Spinal cord (tissue), 10 donors: ENCODE data around the gene IKZF2. TPM values are rescaled to one million over a fixed set of nuclear protein-coding genes. Genes with fewer than 3 reads are reported as not detected.
A peak's percentile ranks its signal among the peaks of the same experiment; 100 is the strongest.

ENCODE experiments used
- DNase-seq, 6 donors: peaks; one replicate each; pipeline versions ENCODE4 v3.0.0 to v3.0.0-alpha.2; 2013 to 2015; ENCODE audit warnings: low spot score in 6 of 6, low read depth in 4 of 6
- H3K27ac ChIP-seq: one replicate; pipeline ENCODE4 v1.5.1; 2013; ENCODE audit warnings: low read depth, low read length, control low read depth
- H3K27me3 ChIP-seq: one replicate; pipeline ENCODE4 v1.6.1; 2013; ENCODE audit warnings: low read length; ENCODE audit not compliant: control insufficient read depth, insufficient read depth
- H3K36me3 ChIP-seq: one replicate; pipeline ENCODE4 v1.6.1; 2013; ENCODE audit warnings: low read length; ENCODE audit not compliant: control insufficient read depth, insufficient read depth
- H3K4me1 ChIP-seq: one replicate; pipeline ENCODE4 v1.6.1; 2013; ENCODE audit warnings: low read length; ENCODE audit not compliant: control insufficient read depth, insufficient read depth
- H3K4me3 ChIP-seq: one replicate; pipeline ENCODE4 v1.5.1; 2013; ENCODE audit warnings: low read depth, low read length, control low read depth
- H3K9me3 ChIP-seq: one replicate; pipeline ENCODE4 v1.6.1; 2013; ENCODE audit warnings: low read length; ENCODE audit not compliant: control insufficient read depth, insufficient read depth
- WGBS: methylation state at CpG from one replicate; pipeline ENCODE4 v1.1.5; 2013; ENCODE audit warnings: missing lambda C conversion rate; ENCODE audit not compliant: insufficient coverage; 5-methylcytosine and 5-hydroxymethylcytosine counted together
- polyA plus RNA-seq, 2 donors: library from polyadenylated mRNA; unstranded; fragments of 120-200 nt; gene quantifications; one replicate each; pipeline ENCODE4 v1.2.1, GENCODE V29; 2013; ENCODE audit not compliant: insufficient read length in 2 of 2
- total RNA-seq, 2 donors: library from RNA; depleted of rRNA in 1 of 2; stranded (reverse); fragments of 120-200 nt in 1 of 2; fragments of >200 nt in 1 of 2; gene quantifications; one replicate each; pipeline versions ENCODE4 v1.2.3 to v1.2.4, GENCODE V29; 2013 to 2014
- donor health status: healthy.

IKZF2 gene
- total and polyA plus RNA-seq, 4 donors = 5.1 to 18.5 (median 12.2) TPM

DNA sequence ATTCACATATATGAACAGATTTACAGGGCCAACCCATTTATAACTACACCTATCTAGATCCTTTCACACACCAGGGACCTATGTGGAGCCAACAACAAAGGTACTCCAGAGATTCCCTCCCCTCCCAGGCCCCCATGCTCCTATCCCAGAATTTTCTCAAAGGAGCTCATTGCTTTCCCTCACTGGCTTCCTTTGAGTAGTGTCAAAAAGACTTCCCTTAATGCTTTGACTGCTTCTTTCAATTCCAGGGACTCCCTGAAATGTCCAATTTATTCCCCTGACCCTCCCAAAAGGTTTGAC, 46.6 kb downstream of the IKZF2 start:
- Histone ChIP-seq H3K27me3 (no peaks in the 10 kb centered on the region), H3K27ac (no peak overlapping the region), H3K36me3 (no peaks in the 10 kb centered on the region), H3K9me3 (no peaks in the 10 kb centered on the region), H3K4me3 (no peak overlapping the region), H3K4me1 (no peaks in the 10 kb centered on the region)
- no peak for DNase-seq

DNA sequence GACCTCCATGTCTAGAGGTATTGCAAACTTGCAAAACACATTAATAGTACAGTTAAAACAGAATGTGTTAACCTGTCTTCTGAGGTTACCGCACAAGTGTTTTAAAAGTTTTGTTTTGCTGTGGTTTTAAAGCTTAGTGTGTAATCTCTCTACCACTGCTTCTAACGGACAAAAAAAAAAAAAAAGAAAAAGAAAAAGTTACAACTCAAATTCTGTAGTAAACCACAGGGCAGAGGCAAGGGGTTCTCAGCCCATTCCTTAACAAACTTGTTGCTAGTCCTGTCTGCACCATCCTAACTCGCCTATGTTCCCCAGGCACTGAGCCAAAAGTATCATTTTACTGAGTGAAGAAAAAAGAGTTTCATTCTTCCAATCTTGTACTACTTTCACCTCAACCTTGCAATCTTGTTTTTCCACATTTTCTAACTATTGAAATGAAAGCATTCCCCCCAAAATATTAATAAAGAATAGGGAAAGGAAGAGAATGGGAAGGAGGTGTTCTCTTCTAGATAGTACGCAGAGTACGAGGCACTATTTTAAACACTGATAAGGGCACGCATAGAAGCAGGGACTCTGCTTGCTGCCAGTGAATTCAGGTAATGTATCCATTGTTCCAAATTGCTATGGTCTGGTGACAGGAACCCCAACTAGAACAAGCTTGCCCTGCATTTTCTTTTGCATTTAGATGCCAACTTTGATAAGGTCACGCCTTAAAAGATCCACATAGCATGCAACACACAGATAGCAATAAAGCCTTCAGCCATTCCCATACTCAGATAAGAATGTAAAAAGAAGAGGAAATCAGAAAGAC, 47.1 kb downstream of the IKZF2 start:
- Histone ChIP-seq H3K4me3 (no peak overlapping the region), H3K36me3 (no peaks in the 10 kb centered on the region), H3K4me1 (no peaks in the 10 kb centered on the region), H3K27ac (no peak overlapping the region), H3K27me3 (no peaks in the 10 kb centered on the region), H3K9me3 (no peaks in the 10 kb centered on the region)
- DNase-seq = peak in 1 of 6 donors; percentile 21
- 97% methylated on average over 3 of the region's 7 CpGs for WGBS

GRCh38 chr2:213101692-213102460, 49.5 kb downstream of the IKZF2 start:
- H3K27ac ChIP-seq = no peak overlapping the region
- no peak for DNase-seq
- no peaks in the 10 kb centered on the region for H3K4me1 ChIP-seq
- no peak overlapping the region for H3K4me3 ChIP-seq
- H3K27me3 ChIP-seq = no peaks in the 10 kb centered on the region
- no peaks in the 10 kb centered on the region for H3K36me3 ChIP-seq
- no peaks in the 10 kb centered on the region for H3K9me3 ChIP-seq
- 100% methylated on average over 2 of the region's 5 CpGs for WGBS

GRCh38 chr2:213101109-213101508, 50.3 kb downstream of the IKZF2 start:
- Histone ChIP-seq H3K4me3 (no peak overlapping the region), H3K9me3 (no peaks in the 10 kb centered on the region), H3K27me3 (no peaks in the 10 kb centered on the region), H3K27ac (no peak overlapping the region), H3K36me3 (no peaks in the 10 kb centered on the region), H3K4me1 (no peaks in the 10 kb centered on the region)
- no peak for DNase-seq
- WGBS = no CpG with 5 or more reads among the region's 1 CpG

- Histone ChIP-seq H3K9me3 (no peaks in the 10 kb centered on the region), H3K27ac (no peak overlapping the region), H3K4me3 (no peak overlapping the region), H3K36me3 (no peaks in the 10 kb centered on the region), H3K4me1 (no peaks in the 10 kb centered on the region), H3K27me3 (no peaks in the 10 kb centered on the region)
- DNase-seq = no peak
- 67% methylated on average over 4 of the region's 4 CpGs for WGBS
Measured at GRCh38 chr2:213098612-213099011, 52.8 kb downstream of the IKZF2 start.

DNA sequence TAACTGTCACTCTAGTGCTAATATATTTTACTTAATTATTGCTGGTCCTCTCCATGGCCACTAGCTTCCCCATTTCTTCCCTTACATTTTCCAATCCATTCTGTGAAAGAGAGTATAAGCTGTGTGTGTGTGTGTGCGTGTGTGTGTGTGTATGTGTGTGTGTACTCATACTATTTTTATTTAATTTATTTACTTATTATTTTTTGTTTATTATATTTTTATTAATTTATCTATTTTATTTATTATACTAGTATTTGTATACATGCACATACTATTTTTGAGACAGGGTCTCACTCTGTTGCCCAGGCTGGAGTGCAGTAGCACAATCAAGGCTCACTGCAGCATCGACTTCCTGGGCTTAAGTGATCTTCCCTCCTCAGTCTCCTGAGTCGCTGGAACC, 59.6 kb downstream of the IKZF2 start:
- no peak for DNase-seq
- Histone ChIP-seq H3K36me3 (no peaks in the 10 kb centered on the region), H3K27me3 (no peaks in the 10 kb centered on the region), H3K4me1 (no peaks in the 10 kb centered on the region), H3K27ac (no peak overlapping the region), H3K4me3 (no peak overlapping the region), H3K9me3 (no peaks in the 10 kb centered on the region)
- 100% methylated on average over 1 of the region's 3 CpGs for WGBS

- Histone ChIP-seq H3K36me3 (no peaks in the 10 kb centered on the region), H3K4me1 (no peaks in the 10 kb centered on the region), H3K9me3 (no peaks in the 10 kb centered on the region), H3K27me3 (no peaks in the 10 kb centered on the region), H3K27ac (no peak overlapping the region), H3K4me3 (no peak overlapping the region)
- no peak for DNase-seq
- WGBS = 88% methylated on average over 1 of the region's 3 CpGs
Measured at GRCh38 chr2:213090772-213091171, 60.6 kb downstream of the IKZF2 start.

DNA sequence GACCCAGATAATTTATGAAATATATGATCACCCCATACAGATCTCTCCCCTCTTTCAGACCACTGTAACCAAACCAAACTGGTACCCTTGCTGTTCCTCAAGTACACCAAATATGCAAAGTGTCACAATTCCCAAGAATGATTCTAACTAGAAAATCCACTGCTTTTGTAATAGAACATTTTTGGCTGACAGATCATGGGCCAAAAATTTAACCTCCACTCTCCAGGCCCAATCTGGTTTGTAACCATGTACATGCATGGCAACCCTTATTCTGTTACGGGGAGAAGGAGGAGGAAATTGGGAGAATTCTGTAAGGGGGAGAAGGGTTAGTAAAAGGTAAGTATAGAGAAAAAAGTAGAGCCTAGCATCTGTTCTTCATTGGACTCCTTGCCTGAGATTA, 62.0 kb downstream of the IKZF2 start:
- Histone ChIP-seq H3K36me3 (no peaks in the 10 kb centered on the region), H3K9me3 (no peaks in the 10 kb centered on the region), H3K4me3 (no peak overlapping the region), H3K27me3 (no peaks in the 10 kb centered on the region), H3K4me1 (no peaks in the 10 kb centered on the region), H3K27ac (no peak overlapping the region)
- 100% methylated on average over 1 of the region's 1 CpG for WGBS
- no peak for DNase-seq

- no peaks in the 10 kb centered on the region for H3K4me1 ChIP-seq
- WGBS = 100% methylated on average over 1 of the region's 3 CpGs
- DNase-seq = no peak
- no peaks in the 10 kb centered on the region for H3K36me3 ChIP-seq
- H3K9me3 ChIP-seq = no peaks in the 10 kb centered on the region
- H3K27me3 ChIP-seq = no peaks in the 10 kb centered on the region
- H3K4me3 ChIP-seq = no peak overlapping the region
- H3K27ac ChIP-seq = no peak overlapping the region
Measured at GRCh38 chr2:213087040-213087439, 64.4 kb downstream of the IKZF2 start.

GRCh38 chr2:213086571-213086970, 64.8 kb downstream of the IKZF2 start:
- H3K27ac ChIP-seq = no peak overlapping the region
- WGBS = no CpG with 5 or more reads among the region's 2 CpGs
- DNase-seq = peak in 1 of 6 donors; percentile 19

More at GRCh38 chr2:213086571-213086970, 64.8 kb downstream of the IKZF2 start:
- H3K4me1 ChIP-seq = no peaks in the 10 kb centered on the region
- no peaks in the 10 kb centered on the region for H3K9me3 ChIP-seq
- no peak overlapping the region for H3K4me3 ChIP-seq
- H3K27me3 ChIP-seq = no peaks in the 10 kb centered on the region
- no peaks in the 10 kb centered on the region for H3K36me3 ChIP-seq
